Loucy (cell line): Measurements from ENCODE around the gene FBXO31.
"Not testable (repeated sequence)": the region's sequence is repeated elsewhere in the genome, so short reads cannot be mapped to it uniquely, and the experiment has no call there.

Source experiments
- EZH2phosphoT487 ChIP-seq: fragments of 200-600 bp; IDR thresholded peaks from 2 replicates; pipeline ENCODE4 v1.6.1; 2018; ENCODE audit warnings: antibody characterized with exemption, mild to moderate bottlenecking, moderate library complexity, borderline replicate concordance
- TF ChIP-seq, protein P1 (sequence below): fragments of 200-600 bp; sonication (generic); conservative IDR thresholded peaks from 2 replicates; pipeline ENCODE4 v1.5.1; 2014; ENCODE audit warnings: mild to moderate bottlenecking, antibody characterized with exemption, low read length

DNA sequence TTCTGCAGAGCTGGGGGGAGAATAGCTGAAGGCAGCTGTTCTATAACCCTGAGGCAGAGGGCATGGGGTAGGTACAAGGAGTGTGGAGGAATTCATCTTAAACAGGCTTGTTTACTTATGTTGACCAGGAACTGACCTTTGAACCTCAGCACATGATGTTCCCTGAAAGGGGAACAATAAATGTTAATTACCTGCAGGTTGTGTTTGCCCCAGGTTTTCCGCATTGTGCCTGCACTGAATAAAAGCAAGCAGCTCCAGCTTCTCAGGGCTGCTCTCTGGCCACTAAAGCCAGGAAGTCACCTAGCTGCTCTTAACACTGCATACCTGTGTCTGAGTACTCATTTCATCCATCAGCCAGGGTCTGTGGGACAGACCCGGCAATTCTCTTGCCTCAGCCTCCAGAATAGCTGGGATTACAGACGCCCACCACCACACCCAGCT is 4.2 kb downstream of the FBXO31 start:
- TF ChIP-seq, protein P1, sequence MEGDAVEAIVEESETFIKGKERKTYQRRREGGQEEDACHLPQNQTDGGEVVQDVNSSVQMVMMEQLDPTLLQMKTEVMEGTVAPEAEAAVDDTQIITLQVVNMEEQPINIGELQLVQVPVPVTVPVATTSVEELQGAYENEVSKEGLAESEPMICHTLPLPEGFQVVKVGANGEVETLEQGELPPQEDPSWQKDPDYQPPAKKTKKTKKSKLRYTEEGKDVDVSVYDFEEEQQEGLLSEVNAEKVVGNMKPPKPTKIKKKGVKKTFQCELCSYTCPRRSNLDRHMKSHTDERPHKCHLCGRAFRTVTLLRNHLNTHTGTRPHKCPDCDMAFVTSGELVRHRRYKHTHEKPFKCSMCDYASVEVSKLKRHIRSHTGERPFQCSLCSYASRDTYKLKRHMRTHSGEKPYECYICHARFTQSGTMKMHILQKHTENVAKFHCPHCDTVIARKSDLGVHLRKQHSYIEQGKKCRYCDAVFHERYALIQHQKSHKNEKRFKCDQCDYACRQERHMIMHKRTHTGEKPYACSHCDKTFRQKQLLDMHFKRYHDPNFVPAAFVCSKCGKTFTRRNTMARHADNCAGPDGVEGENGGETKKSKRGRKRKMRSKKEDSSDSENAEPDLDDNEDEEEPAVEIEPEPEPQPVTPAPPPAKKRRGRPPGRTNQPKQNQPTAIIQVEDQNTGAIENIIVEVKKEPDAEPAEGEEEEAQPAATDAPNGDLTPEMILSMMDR, result not testable (repeated sequence)
- TF ChIP-seq EZH2phosphoT487, result not testable (repeated sequence)
